B cell (primary cell): Measurements from ENCODE around the gene MEIKIN.

ENCODE experiments used
- EZH2 ChIP-seq: IDR thresholded peaks from 2 replicates; pipeline ENCODE4 v1.6.1; 2012; ENCODE audit warnings: borderline replicate concordance, low read depth, mild to moderate bottlenecking, moderate library complexity, low read length; ENCODE audit not compliant: insufficient read depth, poor library complexity, severe bottlenecking
- TF ChIP-seq, protein P1 (sequence below): fragments of 200-600 bp; IDR thresholded peaks from one replicate; pipeline ENCODE4 v1.8.0; 2022; ENCODE audit warnings: antibody characterized with exemption, mild to moderate bottlenecking

DNA sequence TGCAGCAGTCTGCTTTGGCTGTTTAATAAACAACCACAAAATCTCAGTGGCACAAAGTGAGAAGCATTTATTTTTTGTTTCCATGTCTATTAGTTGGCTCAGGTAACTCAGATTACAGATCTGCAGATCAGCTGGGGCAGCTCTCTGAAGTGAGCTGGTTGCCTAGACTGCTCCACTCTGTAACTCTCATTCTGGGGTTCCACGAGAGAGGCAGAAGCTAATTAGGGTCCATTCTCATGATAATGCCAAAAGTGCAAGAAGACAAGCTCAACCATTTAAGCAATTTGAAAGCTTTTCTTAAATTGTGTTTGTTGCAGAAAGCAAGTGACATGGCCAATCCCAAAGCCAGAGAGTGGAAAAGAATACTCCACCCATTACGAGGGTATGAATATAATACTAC lies 13.2 kb downstream of the MEIKIN start:
- TF ChIP-seq, protein P1, sequence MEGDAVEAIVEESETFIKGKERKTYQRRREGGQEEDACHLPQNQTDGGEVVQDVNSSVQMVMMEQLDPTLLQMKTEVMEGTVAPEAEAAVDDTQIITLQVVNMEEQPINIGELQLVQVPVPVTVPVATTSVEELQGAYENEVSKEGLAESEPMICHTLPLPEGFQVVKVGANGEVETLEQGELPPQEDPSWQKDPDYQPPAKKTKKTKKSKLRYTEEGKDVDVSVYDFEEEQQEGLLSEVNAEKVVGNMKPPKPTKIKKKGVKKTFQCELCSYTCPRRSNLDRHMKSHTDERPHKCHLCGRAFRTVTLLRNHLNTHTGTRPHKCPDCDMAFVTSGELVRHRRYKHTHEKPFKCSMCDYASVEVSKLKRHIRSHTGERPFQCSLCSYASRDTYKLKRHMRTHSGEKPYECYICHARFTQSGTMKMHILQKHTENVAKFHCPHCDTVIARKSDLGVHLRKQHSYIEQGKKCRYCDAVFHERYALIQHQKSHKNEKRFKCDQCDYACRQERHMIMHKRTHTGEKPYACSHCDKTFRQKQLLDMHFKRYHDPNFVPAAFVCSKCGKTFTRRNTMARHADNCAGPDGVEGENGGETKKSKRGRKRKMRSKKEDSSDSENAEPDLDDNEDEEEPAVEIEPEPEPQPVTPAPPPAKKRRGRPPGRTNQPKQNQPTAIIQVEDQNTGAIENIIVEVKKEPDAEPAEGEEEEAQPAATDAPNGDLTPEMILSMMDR, result no peak
- TF ChIP-seq EZH2, result no peak
